ENCODE measurements around the gene TEX36.
"Not testable (repeated sequence)": the region's sequence is repeated elsewhere in the genome, so short reads cannot be mapped to it uniquely, and the experiment has no call there.

DNA sequence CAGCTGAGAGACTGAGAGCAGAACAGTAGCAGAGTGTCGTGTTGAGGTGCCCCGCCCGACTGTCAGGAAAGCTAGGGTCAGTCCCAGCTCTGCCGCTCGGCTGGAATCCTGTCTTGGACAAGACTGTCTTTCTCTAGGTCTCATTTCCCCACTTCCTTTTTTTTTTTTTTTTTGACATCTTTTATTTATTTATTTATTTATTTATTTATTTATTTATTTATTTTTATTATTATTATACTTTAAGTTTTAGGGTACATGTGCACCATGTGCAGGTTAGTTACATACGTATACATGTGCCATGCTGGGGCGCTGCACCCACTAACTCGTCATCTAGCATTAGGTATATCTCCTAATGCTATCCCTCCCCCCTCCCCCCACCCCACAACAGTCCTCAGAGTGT, 69.9 kb downstream of the TEX36 start:
- TF ChIP-seq, protein P1, sequence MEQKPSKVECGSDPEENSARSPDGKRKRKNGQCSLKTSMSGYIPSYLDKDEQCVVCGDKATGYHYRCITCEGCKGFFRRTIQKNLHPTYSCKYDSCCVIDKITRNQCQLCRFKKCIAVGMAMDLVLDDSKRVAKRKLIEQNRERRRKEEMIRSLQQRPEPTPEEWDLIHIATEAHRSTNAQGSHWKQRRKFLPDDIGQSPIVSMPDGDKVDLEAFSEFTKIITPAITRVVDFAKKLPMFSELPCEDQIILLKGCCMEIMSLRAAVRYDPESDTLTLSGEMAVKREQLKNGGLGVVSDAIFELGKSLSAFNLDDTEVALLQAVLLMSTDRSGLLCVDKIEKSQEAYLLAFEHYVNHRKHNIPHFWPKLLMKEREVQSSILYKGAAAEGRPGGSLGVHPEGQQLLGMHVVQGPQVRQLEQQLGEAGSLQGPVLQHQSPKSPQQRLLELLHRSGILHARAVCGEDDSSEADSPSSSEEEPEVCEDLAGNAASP (CRISPR knock-in tag; IDR thresholded peaks at IDR 0.05; ENCODE audit: borderline replicate concordance): not testable (repeated sequence)
- TF ChIP-seq TEAD2 (CRISPR knock-in tag; IDR thresholded peaks at IDR 0.05); ZNF235 (CRISPR knock-in tag; IDR thresholded peaks at IDR 0.05; ENCODE audit: borderline replicate concordance); MAX (IDR thresholded peaks at IDR 0.05); ZNF205 (CRISPR knock-in tag; IDR thresholded peaks at IDR 0.05); GABPA (IDR thresholded peaks at IDR 0.05; ENCODE audit: low read depth, low read length); GABPA (CRISPR knock-in tag; IDR thresholded peaks at IDR 0.05; ENCODE audit: low read depth); NR3C1 (CRISPR knock-in tag; IDR thresholded peaks at IDR 0.05); SRSF9 (IDR thresholded peaks at IDR 0.05; ENCODE audit: borderline replicate concordance, insufficient read depth, low read depth, low read length, poor library complexity, severe bottlenecking); ZNF605 (CRISPR knock-in tag; IDR thresholded peaks at IDR 0.05); PRPF4 (IDR thresholded peaks at IDR 0.05; ENCODE audit: low read depth, low read length, poor library complexity, severe bottlenecking); HNRNPK (IDR thresholded peaks at IDR 0.05; ENCODE audit: low read depth, low read length, poor library complexity, severe bottlenecking); SMC3 (IDR thresholded peaks at IDR 0.05; ENCODE audit: low read length): not testable (repeated sequence)

Measured in HepG2 (cell line).